ES-I3 (cell line): ENCODE results near the gene ZNF215.

ENCODE experiments used
- H3K36me3 ChIP-seq: 2 replicates; pipeline ENCODE4 v1.6.1; 2013; ENCODE audit warnings: mild to moderate bottlenecking, low read length, control low read depth, moderate library complexity; ENCODE audit not compliant: insufficient read depth
- H3K4me1 ChIP-seq: 2 replicates; pipeline ENCODE4 v1.6.1; 2013; ENCODE audit warnings: mild to moderate bottlenecking, control low read depth, low read length; ENCODE audit not compliant: insufficient read depth
- H3K9ac ChIP-seq: 2 replicates; pipeline ENCODE4 v1.6.1; 2013; ENCODE audit warnings: low read depth, mild to moderate bottlenecking, low read length, moderate library complexity
- H3K9me3 ChIP-seq: 2 replicates; pipeline ENCODE4 v1.6.1; 2013; ENCODE audit warnings: mild to moderate bottlenecking, low read length, moderate library complexity; ENCODE audit not compliant: control insufficient read depth, insufficient read depth

The ZNF215 gene

GRCh38 chr11:6986487-6986886, 60.3 kb downstream of the ZNF215 start:
- H3K9ac ChIP-seq, result no peak overlapping the region
- H3K36me3 ChIP-seq, result no peaks in the 10 kb centered on the region
- H3K4me1 ChIP-seq, result no peaks in the 10 kb centered on the region
- no peaks in the 10 kb centered on the region for H3K9me3 ChIP-seq

- H3K4me1 ChIP-seq, result no peaks in the 10 kb centered on the region
- no peaks in the 10 kb centered on the region for H3K9me3 ChIP-seq
- no peaks in the 10 kb centered on the region for H3K36me3 ChIP-seq
- H3K9ac ChIP-seq, result no peak overlapping the region
These were observed 62.3 kb downstream of the ZNF215 start for GRCh38 chr11:6988506-6988905.

GRCh38 chr11:6991227-6991626, 65.0 kb downstream of the ZNF215 start:
- no peaks in the 10 kb centered on the region for H3K9me3 ChIP-seq
- no peaks in the 10 kb centered on the region for H3K36me3 ChIP-seq
- no peak overlapping the region for H3K9ac ChIP-seq
- no peaks in the 10 kb centered on the region for H3K4me1 ChIP-seq

GRCh38 chr11:6992026-6992425, 65.8 kb downstream of the ZNF215 start:
- Histone ChIP-seq H3K36me3 (no peaks in the 10 kb centered on the region), H3K4me1 (no peaks in the 10 kb centered on the region), H3K9ac (no peak overlapping the region), H3K9me3 (no peaks in the 10 kb centered on the region)

- Histone ChIP-seq H3K9me3 (no peaks in the 10 kb centered on the region), H3K9ac (no peak overlapping the region), H3K4me1 (no peaks in the 10 kb centered on the region), H3K36me3 (no peaks in the 10 kb centered on the region)
These were observed 66.5 kb downstream of the ZNF215 start for GRCh38 chr11:6992457-6993417.

- Histone ChIP-seq H3K36me3 (no peaks in the 10 kb centered on the region; the same call in 1 of the 2 replicates), H3K4me1 (no peaks in the 10 kb centered on the region), H3K9me3 (no peaks in the 10 kb centered on the region), H3K9ac (no peak overlapping the region)
These were observed 69.5 kb downstream of the ZNF215 start for GRCh38 chr11:6995703-6996102.

- no peak overlapping the region for H3K9ac ChIP-seq
- H3K9me3 ChIP-seq, result no peaks in the 10 kb centered on the region
- no peaks in the 10 kb centered on the region for H3K4me1 ChIP-seq
- no peaks in the 10 kb centered on the region; the same call in 1 of the 2 replicates for H3K36me3 ChIP-seq
These were observed 78.3 kb downstream of the ZNF215 start for GRCh38 chr11:7004482-7004881.
